HG02610 (cell line): ENCODE results near the gene THBS3.
"Not testable (repeated sequence)": the region's sequence is repeated elsewhere in the genome, so short reads cannot be mapped to it uniquely, and the experiment has no call there.

Experiments
- ATAC-seq: cut with Tn5 transposase; IDR thresholded peaks from one replicate; pipeline ENCODE4 v1.9.1; 2021; ENCODE audit warnings: mild to moderate bottlenecking, moderate library complexity; ENCODE audit not compliant: unreplicated experiment

The THBS3 gene

DNA sequence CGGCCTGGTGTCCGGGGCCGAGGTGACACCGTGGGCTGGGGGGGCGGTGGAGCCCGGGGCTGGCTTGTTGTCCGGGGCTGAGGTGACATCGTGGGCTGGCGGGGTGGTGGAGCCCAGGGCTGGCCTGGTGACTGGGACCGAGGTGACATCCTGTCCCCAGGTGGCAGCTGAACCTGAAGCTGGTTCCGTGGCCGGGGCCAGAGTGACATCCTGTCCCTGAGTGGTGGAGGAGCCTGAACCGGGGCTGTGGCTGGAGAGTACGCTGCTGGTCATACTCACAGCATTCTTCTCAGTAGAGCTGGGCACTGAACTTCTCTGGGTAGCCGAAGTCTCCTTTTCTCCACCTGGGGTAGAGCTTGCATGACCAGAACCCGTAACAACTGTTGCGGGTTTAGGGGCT lies 15.8 kb downstream of the THBS3 start:
- ATAC-seq: no peak

DNA sequence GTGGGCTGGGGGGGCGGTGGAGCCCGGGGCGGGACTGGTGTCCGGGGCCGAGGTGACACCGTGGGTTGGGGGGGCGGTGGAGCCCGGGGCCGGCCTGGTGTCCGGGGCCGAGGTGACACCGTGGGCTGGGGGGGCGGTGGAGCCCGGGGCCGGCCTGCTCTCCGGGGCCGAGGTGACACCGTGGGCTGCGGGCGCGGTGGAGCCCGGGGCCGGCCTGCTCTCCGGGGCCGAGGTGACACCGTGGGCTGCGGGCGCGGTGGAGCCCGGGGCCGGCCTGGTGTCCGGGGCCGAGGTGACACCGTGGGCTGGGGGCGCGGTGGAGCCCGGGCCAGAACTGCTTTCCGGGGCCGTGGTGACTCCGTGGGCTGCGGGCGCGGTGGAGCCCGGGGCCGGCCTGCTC lies 17.8 kb downstream of the THBS3 start:
- ATAC-seq: not testable (repeated sequence)

DNA sequence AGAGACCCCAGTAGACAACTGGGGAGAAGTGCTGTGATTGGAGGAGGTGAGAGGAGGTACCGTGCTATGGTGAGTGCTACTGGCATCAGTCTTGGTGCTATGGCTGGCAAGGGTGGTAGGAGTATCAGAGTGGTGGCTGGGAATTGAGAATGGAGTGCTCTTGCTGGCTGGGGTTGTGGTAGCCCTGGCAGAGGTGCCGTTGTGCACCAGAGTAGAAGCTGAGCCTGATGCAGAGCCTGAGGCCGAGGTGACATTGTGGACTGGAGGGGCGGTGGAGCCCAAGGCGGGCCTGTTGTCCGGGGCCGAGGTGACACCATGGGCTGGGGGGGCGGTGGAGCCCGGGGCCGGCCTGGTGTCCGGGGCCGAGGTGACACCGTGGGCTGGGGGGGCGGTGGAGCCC lies 19.4 kb downstream of the THBS3 start:
- no peak for ATAC-seq

DNA sequence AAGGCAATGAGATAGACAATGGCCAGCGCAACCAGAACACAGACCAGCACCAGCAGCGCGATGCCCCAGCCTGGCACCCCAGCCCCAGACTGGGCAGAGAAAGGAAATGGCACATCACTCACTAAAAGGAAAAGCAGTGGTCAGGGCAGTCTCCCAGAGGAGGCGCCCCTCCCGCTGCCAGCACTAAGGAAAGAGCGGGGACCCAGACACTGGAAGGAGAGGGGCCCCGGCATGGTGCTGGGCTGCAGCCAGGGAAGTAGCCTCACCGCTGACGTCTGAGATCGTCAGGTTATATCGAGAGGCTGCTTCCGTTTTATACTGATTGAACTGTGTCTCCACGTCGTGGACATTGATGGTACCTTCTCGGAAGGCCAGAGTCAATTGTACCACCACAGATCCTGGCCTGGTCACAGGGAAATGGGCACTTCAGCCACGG lies 20.2 kb downstream of the THBS3 start:
- ATAC-seq: no peak

DNA sequence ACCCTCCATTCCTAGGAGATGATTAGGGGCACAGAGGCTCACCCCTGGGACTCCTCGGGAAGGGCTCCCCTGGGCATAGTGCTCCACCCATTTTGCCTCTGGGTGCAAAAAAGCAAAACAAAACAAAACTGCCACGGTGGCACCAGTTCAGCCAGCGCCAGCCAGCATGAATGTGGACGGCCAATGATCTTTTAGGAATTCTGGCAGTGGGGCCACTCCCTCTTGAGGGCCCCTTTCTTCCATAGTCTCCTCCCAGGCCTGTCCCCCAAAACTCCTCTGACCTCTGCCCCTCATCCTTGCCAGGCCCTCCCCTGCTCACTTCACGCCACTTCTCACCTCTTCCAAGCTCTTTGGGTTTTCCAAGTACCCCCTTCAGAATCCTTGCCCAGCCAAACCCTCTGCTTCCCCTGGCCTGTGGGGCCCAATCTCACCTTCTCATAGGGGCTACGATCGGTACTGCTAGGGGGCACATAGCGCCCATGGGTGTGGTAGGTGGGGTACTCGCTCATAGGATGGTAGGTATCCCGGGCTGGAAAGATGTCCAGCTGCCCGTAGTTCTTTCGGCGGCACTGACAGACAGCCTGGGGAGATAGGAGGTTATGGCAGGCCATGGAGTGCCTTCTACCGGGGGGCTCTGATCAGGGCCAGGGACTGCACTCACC lies 20.8 kb downstream of the THBS3 start:
- no peak for ATAC-seq

DNA sequence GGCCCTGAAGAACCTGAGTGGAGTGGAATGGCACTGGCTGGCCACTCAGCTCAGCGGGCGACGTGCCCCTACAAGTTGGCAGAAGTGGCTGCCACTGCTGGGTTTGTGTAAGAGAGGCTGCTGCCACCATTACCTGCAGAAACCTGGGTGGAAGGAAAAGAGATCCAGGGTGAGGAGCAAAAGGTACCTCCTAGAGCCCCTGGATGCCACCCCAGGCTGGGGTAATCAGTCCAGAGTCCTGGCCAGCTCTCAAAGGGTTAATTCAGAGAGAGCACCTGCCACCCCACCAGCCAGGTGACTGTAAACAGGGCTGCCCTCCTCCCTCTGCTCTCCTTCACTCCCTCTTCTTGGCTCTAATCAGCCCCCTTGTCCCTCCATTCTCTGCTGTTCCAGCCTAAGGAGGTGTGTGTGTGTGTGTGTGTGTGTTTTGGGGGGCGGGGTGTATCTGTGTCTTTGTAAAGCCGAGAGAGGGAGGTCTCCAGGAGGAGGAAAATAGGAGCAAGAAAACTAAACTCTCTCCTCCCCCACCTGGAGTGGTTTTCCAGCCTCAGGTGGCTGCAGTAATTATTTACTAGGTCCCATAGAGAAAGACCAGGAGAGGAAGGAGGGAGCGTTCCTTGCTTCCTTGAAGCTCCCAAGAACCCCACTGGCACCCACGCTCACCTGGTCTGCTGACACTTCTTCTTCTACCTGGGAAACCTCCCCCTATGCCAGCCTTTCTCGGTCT lies 21.5 kb downstream of the THBS3 start:
- ATAC-seq: no peak

DNA sequence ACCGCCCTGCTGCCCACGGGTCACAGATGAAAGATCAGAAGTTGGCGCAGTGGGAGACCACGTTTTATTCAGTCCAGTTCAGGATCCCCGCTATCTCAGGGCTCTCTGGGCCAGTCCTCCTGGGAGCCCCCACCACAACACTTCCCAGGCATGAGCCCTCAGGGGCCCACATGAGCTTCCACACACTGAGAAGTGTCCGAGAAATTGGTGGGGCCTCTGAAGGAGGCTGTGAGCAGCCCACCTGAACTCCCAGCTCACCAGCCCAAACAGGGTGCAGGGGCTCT lies 22.0 kb downstream of the THBS3 start:
- ATAC-seq: no peak

DNA sequence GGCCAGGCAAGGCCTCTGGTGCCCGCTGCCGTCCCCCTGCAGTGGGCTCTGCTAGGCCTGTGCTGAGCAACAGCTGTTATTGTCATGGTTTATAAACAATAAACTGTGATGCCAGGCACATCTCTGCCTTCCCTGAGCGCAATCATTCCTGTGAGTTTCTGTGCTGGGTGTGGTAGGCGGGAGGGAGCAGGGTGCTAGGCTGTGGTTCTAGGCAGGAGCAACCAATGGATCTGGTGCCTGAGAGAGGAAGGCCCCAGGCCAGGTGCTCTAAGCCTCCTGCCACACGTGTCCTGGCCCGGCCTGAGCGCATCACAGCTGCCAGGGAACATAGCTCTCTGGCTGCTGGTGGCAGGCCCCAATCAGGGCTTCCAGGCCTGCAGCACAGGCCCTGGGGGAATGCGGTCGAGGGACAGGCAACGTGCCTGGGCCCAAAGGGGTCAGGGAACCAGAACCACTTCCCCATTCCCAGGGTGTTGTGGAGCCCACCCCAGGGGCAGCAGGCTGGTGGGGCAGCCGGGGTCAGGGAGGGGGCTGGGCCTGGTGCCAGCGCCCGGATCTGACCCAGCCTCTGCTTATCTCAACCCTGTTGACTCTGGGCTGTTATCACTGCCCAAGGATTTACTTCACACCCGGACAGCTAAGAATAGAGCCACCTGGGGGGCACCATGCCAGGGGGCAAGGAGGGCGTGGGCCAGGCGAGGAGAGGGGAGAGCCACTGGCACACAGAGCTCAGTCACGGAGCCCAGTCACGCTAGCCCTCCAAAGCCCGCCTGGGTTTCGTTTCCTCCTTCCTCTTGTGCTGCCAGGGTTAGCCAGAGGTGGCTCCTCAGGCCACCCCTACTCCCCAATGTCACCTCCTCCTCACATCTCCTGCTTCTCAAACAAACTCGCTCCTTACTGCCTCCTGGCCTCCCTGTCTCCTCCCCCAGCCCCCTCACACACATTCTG lies 22.6 kb downstream of the THBS3 start:
- peak; percentile 85 for ATAC-seq

DNA sequence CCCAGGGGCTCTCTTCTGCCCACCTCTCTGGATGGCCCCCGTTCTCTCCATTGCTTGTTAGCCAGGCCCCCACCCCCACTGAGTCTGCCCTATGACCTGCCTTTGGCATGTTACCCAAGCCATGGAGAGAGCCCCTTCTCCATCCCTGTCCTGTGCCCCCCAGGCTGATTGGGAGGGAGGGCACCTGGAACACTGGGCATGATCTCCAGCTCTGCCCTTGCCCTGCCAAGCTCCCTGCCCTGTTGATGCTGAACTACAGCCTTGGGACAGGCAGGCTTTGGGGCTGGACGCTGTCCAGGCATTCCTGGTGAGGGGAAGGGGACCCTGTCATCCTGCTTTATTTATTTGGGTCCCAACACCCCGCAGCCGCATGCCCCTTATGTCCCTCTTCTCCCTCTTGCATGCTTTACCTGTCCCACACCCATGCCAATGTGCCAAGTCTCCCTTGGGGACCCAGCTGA lies 23.3 kb downstream of the THBS3 start:
- no peak for ATAC-seq

DNA sequence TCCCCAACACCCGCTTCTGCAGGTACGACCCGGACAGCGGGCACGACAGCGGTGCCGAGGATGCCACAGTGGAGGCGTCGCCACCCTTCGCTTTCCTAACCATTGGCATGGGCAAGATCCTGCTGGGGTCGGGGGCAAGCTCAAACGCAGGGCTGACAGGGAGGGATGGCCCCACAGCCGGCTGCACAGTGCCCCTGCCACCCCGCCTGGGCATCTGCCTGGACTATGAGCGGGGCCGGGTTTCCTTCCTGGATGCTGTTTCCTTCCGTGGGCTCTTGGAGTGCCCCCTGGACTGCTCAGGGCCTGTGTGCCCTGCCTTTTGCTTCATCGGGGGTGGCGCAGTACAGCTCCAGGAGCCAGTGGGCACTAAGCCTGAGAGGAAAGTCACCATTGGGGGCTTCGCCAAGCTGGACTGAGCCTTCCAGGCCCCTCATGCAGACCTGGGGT lies 23.9 kb downstream of the THBS3 start:
- no peak for ATAC-seq

DNA sequence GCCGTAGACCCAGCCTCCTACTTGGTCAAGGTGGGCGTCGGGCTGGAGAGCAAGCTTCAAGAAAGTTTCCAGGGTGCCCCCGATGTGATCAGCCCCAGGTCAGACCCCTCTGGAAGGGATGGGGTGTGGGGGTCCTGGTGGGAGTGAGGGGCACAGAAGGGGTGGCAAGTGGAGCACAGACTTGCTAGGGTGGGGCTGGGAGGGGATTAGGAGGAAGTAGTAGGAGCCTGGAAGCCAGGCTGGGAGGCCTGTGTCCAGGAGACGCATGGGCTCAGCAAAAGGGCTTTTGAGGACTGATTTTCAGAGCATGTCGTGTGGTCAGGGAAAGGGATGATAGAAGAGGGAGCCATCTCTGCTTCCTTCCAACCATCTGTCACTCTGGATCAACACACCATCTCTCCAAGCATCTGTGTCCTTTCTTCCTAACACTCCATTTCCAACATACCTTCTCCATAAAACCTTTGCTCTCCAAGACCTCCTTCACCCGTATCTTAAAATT lies 25.6 kb downstream of the THBS3 start:
- ATAC-seq: no peak

DNA sequence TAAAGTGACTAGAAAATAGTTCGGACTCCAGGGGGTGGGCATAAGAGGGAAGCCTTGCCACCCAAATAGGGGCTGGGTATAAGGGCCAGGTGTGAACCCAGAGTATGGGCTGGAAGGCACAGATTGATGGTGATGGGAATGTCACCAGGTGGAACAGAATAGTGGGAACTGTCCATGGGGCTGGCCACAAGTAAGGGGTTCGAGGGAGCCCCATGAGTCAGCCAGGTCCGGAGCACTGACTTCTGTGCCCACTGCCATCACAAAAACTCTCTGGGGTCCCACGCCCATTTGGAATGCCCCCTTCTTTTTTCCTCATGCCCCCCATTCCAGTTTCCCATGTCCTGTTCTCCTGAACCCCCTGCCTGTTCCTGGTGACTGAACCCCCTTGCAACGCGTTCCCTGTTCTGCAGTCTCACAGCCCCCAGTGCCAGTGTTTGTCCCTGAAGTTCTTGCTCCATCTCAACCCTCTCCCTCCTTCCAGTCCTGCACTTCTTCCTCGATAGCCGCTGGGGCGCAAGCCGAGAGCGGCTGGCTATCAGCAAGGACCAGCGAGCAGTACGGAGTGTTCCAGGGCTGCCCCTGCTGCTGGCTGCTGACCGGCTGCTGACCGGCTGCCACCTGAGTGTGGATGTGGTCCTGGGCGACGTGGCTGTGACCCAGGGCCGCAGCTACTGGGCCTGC lies 26.2 kb downstream of the THBS3 start:
- no peak for ATAC-seq

DNA sequence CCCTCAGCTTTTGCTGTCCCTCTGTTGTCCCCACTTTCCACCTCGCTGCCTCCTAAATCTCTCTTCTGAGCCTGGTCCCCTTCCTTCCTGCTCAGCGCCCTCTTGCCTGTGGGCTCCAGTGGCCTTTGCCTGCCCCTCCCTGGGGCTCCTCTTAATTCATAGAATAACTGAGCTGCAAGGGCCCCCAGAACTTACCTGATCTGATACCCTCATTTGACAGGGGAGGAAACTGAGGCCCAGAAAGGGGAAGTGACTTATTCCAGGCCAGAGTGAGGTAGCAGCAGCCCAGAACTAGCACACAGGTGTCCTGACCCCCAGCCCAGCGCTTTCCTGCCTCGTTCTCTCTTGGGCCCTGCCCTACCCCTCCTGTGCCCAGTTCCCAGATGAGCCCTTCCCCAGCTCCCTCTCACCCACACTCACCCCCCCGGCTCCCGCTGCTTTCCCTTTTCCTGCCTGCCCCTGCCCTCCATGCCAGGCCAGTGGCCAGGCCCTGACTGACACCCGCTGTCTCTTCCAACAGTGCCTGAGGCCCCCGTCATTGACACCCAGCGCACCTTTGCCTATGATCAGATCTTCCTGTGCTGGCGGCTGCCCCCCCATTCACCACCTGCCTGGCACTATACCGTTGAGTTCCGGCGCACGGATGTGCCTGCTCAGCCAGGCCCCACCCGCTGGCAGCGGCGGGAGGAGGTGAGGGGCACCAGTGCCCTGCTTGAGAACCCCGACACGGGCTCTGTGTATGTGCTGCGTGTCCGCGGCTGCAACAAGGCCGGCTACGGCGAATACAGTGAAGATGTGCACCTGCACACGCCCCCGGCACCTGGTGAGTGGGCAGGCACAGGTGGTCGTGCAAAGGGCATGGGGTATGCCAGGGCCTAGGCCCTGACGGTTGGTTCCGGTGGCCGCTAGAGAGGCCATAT lies 28.3 kb downstream of the THBS3 start:
- ATAC-seq: no peak

DNA sequence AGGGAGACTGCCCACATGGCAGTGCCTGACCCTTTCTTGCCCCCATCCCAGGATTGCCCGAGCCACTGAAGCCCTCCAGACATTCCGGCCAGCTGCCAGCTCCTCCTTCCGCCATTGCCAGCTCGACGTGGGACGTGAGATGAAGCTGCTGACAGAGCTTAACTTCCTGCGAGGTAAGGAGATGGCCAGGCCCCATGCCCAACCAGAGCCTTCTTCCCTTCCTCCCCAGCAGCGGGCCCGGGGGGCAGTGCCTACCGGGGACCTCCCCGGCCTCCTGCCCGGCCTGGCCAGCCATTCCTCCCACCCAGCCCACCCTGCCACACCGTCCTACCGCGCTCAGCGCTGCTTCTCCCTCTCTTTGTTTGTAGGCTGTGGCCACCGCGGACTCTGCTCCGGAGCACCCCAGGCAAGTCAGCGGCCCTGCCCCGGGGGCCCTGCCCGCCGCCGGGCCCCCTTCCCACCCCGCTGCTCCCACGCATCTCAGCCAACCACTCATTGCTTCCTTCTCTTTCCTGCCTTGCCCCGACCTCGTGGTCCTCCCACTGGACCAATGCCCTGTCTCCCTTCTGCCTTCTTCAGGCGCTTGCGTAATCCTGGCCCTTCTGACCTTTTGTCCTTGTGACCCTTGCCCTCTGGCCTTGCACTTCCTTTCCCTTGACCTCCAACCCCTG lies 29.1 kb downstream of the THBS3 start:
- no peak for ATAC-seq

DNA sequence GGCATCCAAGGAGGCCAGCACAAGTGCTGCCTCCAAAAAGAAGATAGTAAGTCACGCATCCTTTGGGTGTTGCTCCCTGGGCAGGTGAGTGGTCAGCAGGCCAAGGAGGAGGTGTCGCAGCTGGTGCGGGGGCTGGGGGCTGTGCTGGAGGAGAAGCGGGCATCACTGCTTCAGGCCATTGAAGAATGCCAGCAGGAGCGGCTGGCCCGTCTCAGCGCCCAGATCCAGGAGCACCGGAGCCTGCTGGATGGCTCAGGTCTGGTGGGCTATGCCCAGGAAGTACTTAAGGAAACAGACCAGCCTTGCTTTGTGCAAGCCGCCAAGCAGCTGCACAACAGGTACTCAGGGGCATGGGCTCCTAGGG lies 29.8 kb downstream of the THBS3 start:
- ATAC-seq: no peak

DNA sequence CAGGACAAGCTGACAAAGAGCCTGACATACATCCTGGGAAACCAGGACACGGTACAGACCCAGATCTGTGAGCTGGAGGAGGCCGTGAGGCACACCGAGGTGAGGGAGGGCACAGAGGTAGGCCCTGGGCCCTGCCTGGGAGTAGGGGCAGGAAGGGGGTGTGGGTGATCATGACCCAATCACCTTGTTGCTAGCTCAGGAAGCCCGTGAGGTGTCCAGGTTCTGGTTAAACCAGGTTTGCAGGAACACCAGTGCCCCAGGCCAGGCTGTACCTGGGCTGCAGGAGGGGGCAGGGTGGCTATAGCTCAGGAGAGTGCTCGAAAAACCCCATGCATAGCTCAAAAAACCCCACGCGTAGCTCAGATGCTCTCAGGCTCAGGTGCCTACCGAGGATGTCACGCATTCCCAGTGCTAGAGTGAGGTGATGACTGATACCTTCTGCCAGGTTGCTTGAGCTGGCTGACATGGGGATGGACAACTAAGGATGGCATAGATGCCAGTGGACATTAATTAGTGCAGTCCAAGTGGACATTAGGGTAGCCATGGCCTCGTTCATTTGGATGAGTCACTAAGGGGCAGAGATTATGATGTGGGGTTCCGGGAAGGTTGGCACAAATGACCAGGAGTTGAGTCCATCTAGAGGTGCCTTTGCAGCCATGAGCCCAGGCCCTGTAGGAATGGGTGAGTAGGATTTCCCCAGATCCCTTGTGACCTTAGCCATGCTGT lies 30.3 kb downstream of the THBS3 start:
- ATAC-seq: no peak

DNA sequence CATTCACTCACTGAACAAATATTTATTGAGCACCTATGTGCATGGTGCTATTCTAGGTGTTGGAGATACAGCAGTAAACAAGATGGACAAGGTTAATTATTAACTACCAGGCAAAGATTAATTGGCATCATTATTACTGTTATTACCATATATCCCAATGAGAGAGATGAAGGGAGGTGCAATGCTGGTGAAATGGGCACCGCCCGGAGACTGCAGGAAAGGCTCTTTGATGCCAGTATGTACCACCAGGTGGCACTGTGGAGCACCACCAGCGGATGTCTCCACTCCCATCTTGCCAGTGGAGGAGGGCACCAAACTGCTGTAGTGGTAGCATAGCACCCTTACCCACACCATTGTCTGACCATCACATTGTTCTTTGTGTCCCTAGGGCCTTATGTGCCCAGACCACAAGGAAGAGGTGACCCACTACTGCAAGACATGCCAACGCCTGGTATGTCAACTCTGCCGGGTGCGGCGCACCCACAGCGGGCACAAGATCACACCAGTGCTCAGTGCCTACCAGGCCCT lies 31.1 kb downstream of the THBS3 start:
- no peak for ATAC-seq

DNA sequence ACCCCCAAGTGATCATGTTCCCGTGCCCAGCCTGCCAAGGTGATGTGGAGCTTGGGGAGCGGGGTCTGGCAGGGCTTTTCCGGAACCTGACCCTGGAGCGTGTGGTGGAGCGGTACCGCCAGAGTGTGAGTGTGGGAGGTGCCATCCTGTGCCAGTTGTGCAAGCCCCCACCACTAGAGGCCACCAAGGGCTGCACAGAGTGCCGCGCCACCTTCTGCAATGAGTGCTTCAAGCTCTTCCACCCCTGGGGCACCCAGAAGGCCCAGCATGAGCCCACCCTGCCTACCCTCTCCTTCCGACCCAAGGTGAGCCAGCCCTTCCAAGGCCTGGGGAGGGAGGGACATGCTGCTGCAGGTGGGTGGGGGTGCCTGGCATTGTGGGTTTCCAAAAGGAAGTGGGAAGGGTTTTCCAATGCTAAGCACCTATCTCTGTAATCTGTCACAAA lies 31.7 kb downstream of the THBS3 start:
- ATAC-seq: no peak
